ENCODE data around the gene SDCCAG8.

The SDCCAG8 gene

DNA sequence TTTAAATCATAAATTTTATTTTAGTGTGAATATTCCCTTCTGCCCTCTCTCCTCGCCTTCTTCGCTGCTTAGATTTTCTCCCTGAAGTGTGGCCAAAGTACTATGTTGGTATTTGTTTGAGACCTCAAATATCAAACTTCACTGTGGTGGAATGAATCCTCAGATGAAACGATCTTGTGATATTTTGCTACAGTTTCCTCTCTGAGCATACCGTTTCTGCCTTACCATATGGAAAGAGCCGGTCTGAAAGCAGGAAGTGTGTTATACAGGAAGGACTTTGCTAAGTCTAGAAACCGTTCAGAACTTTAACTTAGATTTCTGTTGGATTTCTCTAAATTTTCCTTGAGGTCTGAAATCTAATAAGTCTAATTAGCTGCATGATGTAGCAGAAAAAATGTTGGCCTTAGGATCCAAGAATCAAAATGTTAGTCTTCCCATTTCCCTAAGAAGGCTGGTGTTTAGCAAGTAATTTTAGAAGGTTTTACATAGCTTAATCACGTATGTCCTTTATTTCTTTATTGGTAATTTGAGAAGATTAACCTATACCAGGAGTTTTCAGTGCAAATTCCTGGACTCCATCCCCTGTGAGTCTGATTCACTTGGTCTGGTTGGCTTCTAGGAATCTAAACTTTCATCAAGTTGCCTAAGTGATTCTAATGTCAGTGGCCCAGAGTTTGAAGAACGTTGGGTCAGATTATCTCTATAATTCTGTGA is 30.7 kb downstream of the SDCCAG8 start:
- DNase-seq: peak; percentile 60

DNA sequence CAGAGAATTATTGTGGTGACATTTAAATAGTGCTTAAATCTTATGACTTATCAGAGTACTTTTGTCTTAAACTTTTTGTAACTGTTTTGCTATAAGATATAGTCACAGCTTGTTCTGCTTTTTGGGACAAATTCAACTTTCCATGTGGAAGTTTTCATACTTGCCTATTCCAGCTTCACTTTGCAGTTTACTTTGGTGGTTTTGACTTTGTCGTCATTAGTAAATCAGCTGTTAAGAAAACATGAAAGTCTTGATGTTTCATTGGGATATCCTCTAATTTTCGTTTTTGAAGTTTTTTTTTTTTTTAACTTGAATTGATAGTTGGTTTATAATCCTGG is 31.3 kb downstream of the SDCCAG8 start:
- DNase-seq: no peak

DNA sequence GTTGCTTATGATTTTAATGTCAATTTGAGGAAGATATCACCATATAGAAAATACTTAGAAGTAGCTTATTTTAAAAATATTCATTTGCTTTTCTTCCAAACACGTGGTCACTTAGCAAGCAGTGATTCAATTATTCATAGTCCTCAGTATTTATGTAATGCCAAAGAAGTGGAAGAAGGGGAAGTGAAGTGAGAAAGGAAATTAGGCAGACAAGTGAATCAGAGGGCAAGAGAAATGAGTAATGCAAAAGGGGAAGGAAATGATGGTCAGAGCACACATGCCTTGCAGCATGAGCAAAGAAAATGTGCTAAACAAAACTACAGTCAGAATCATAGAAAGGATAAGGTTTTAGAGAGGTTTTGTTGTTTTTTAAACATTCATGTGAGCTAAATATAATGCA is 31.8 kb downstream of the SDCCAG8 start:
- peak; percentile 88 for DNase-seq

DNA sequence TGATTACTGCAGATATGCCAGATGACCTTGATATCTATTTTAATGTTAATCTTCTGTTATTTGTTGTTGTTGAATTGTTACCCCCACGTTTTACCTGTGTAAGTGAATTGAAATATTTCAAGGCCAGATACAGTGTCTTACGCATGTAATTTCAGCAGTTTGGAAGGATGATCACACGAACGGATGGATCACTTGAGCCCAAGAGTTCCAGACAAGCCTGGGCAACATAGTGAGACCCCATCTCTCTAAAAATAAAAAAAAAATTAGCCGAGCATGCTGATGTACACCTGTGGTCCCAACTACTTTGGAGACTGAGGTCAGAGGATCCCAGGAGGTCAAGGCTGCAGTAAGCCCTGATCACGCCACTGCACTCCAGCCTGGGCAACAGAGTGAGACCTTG is 32.2 kb downstream of the SDCCAG8 start:
- DNase-seq: no peak

DNA sequence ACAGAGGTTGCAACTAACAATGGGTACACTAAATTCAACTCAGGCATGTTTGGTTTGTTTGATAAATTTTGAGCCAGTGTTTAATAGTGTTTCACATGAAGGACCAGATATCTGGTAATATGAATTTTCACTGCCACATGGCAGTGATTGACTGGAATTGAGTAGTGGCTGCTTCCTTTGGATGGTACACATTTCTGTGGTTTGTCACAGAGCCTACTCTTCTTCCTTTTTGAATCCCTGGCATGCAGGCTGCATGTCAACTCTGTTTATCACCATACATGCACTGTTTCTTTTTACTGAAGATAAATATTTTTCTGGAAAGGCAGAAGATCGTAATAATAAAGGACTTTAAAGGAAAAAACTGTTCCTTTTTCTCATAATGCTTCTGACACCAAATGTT is 35.5 kb downstream of the SDCCAG8 start:
- no peak for DNase-seq

DNA sequence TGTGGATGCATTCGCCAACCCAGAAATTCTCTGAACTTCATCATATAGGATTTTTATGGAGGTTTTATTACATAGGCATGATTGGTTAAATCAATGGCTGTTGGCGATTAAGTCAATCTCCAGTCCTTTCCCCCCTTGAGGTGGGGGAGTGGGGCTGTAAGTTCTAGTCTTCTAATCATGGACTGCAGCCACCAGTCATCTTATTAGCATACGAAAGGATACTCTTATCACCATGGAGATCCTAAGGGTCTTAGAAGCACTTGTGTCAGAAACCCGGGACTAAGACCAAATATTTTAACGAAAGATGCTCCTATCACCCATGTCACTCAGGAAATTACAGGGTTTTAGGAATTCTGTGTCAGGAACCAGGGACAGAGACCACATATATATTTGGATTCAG is 36.3 kb downstream of the SDCCAG8 start:
- DNase-seq: no peak

DNA sequence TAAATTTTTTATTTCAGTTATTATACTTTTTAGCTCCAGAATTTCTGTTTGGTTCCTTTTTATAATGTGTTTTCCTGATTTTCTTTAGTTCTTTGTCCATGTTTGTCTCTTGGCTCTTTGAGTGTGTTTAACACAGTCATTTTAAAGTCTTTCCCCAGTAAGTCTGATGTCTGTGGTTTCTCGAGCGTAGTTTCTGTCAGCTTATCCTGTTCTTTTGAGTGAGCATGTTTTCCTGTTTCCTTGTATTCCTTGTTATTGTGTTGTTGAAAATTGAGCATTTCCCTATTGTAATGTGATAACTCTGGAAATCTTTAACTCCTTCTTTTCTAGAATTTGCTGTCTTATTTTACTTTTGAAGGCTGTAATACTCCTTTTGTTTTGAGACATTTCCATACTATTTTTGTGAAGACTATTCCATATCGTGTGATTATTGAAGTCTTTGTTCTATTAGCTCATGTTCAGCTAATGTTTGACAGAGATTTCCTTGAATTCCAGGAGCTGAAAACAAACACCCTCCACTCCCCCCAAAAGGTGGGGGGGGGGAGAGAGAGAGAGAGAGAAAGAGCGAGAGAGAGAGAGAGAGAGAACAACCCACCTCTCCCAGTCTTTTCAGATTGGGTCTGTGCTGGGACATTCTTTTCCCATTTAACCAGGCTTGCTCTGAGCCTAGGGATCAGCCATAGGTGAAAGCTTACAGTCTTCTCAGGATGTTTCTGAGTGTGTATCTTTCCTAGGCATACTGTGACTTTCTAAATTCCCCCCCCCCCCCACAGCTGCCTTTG is 38.3 kb downstream of the SDCCAG8 start:
- peak; percentile 4 for DNase-seq

DNA sequence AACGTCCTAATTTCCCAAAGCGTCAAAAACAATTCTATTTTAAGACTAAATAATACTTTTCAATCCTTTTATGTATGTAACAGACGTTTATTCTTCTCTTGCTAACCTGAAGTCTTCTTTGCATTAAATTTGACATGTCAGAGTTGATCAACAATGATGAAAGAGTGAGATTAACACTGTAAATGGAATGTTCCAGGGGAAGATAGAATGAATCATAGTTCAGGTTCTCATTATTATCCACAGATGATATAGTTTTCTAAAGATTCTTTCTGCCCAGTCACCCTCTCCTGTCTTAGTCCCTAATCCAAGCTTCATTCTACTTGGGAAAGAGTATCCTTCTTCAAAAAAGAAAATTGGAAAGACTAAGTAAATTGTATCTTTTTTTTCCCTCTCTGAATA is 38.9 kb downstream of the SDCCAG8 start:
- DNase-seq: peak; percentile 82

DNA sequence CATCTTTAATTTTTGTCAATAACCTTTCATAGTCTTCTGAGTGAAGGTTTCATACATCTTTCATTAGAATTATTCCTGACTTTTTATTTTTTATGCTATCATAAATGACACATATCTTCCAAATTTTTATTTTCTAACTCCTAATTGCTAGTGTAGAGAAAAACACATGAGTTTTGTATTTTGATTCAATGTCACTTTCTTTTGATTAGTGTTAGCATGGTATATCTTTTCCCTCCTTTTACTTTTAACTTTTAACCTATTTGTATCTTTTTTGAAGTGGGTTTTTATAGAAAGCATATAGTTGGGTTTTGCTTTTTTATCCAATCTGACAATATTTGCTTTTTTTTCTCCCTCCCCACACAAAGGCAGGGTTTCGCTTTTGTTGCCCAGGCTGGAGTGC is 43.2 kb downstream of the SDCCAG8 start:
- no peak for DNase-seq

DNA sequence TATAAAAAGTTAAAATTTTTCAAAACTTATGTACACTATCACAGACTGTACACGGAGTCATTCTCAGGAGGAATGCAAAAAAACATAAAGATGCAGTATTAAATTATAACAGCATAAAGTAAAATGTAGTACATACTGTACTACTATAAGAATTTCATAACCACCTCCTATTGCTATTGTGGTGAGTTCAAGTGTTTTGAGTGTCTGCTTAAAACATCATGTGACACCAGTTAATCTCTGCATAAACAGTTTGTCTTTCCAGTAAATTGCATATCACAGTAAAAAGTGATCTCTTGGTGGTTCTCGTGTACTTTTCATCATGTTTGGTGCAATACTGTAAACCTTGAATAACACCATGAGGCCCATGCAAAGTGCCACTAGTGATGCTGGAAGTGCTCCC is 45.2 kb downstream of the SDCCAG8 start:
- DNase-seq: no peak

DNA sequence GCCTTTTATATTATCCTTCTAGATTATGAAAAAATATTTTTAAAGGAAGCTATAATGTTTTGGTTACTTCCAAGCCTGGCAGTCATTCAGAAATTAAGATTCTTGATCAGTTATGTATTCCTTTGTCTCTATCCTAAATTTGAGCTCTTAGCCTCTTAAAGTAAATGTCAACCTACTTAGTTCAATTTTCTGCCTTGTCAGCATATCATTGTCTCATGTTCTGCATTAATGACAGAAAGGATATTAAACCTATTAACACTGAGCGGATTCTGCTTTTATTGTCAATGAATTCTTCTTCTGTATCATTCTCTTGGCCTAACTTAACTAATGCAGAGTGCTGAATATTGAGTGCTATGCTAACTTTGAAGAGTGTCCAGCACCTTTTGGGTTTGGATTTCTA is 56.0 kb downstream of the SDCCAG8 start:
- DNase-seq: no peak

DNA sequence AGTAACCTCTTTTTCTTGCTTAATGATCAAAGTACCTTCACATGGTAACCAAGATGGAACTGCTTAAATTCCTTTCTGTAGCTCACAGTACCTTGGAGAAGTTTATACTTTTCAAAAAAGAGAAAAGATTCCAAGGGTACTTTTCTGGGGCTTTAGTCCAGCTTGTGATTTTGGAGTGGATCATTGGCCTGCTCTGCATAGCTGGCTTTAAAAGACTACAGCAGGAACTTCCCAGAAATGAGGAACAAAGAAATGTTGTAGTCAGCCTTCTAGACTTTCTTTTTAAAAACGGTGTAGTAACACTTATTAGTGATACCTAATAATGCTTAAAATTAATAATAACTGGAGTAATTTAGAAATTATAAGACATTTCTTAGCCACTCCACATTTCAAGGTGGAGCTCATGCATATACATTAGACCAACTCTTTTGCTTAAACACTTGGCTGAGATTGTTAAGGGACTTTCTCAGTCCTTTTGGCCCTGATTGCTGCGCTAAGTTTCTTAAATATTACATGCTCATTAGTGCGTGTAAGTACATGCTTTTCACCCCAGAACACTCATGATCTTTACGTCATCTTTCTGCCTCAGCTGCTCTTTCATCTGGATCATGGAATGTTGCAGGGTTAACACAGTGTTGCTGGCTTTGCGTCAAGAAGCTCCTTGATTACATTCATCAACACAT is 57.3 kb downstream of the SDCCAG8 start:
- no peak for DNase-seq

DNA sequence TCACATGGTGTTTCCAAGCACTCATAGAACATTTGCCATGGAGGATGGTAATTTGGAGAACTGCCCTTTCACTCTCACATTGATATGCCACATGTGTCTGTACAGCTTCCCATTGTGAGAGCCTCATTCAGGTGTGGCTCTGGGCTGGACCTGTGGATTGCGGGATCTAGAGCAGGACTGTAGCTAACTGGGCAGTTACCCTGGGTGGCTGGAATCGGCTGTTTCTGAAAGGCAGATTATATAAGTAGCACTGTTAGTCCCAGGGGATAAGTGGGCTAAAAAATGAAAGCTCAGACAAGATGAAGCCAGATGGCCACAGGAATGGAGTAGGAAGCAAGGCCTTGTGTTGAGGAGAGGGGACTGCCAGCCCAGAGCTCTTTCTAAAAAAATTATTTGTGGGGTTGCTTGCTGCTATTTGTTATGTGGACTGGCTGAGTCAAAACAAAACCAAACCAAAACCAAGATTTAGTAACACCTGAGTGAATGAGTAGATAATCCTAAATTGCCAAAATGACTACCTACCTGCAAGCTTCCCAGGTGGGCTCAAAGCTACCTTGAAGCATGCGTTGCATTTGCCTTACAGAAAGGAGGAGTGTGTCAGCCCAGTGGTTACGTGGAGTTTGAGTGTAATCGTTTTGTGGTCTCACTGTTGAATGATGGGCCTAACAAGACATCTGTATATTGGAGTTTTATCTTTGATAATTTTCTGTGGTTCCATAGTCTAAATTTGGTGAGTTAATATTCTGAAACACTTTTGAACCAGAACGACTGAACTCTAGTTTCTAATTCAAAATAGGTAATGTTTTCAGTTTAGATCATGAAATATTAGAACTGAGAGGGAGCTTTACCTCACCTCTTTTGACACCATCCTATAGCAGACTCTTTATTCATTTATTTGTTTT is 58.0 kb downstream of the SDCCAG8 start:
- no peak for DNase-seq

DNA sequence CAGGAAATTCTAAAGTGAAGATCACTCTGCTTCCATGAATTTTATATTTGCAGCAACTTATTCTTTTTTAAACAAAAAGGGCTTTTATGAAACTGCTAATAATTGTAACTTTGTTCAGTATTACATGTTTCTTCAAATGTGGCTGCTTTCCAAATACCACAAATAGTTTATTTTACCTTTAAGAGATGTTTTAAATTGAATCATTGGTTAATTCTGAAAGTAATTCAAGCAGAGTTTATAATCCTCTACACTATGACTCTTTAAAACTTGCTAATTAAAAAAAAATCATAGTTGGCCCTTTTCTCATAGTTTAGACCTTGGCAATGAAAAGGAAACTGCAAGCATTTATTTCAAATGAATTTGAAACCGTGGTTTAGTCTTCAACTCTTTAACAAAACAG is 59.6 kb downstream of the SDCCAG8 start:
- peak; percentile 10 for DNase-seq

DNA sequence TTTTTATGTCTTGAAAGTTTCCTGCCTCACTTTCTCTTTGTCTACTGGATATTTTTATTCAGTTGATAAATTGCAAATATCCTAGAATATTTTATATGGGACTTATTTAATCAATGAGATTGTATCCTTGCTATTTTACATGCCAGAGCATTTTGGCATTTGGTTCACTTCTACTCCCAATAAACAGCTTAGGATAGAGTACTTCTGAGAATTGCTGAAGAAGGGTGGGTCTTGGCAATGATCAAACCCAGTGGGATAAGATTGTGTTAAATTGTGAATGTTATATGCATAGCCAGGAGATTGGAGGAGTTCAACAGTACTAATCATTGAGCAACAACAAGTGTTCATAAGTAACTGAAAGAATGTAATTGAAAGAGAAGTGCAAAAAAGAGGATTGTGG is 60.1 kb downstream of the SDCCAG8 start:
- DNase-seq: no peak

DNA sequence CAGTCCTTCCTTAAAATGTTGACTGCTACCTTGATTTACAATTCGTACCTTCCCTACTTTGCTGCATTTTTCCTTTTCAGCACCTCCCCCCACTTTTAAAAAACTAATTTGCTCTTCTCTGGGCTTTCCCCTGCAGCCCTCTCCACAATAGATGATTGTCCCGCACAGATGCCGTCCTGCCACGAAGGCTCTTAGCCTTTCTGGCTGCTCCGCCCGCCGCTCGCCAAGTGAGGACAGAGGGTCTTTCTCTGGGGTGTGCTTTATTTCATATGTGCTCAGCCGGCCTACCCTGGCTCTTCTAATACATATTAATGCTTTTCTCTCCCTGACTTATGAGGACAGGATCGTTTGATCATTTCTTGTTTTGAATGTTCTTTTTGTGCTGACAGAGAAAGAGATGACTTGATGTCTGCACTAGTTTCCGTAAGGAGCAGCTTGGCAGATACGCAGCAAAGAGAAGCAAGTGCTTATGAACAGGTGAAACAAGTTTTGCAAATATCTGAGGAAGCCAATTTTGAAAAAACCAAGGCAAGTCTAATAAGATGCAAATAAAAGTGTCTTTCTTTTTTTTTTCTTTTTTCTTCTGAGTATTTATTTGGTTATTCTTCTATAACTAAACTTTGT is 60.6 kb downstream of the SDCCAG8 start:
- no peak for DNase-seq

DNA sequence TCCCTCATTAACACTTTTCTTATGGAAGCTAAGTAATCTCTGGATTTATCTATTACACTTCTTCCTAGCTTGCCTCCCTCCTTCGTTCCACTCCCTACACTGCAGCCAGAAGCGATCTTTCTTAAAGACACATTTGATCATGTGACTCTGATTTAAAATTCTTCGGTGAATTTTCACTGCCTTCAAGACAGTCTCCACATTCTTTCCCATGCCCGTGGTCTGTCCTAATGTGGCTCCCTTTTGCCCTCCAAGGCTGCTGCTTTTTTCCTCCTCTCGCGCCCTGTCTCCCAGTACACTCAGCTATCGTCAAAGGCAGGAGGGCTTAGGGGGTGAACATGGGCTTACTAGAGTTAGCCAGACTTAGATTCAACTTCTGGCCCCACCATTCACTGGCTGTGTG is 64.4 kb downstream of the SDCCAG8 start:
- no peak for DNase-seq

DNA sequence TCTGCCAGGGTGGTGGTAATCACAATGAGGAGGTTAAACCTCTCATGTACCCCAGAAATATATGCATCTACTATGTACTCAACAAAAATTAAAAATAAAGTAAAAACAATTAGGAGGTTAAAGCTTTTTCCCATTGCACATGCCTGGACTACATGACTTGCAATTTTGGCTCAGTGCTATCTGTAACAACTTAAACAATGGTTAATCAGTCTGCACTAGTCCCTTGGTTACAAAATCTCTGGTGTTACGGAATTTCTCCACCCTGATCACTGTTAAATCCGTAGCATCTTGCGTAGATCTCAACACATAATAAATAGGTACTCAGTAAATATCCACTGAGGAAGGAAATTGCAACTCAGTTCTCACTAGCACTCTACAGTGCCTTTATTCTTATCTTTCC is 66.5 kb downstream of the SDCCAG8 start:
- DNase-seq: no peak

DNA sequence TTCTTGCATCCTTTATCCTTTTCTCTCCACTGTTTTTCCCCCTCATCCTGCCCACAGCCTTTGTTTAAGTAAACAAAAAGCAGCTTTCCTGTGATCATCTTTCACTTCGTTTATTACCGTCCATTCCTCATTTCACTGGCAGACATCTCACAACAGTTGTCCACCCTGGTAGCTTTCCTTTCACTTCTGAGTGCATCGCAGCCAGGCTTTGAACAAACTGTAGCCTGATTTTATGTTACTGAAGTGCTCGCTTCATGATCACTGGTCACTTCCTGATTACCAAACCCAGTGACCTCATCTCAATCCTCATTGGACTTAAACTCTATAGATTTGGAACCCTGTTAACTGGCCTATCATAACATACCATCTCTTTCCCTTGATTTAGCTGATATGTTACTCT is 67.7 kb downstream of the SDCCAG8 start:
- no peak for DNase-seq

DNA sequence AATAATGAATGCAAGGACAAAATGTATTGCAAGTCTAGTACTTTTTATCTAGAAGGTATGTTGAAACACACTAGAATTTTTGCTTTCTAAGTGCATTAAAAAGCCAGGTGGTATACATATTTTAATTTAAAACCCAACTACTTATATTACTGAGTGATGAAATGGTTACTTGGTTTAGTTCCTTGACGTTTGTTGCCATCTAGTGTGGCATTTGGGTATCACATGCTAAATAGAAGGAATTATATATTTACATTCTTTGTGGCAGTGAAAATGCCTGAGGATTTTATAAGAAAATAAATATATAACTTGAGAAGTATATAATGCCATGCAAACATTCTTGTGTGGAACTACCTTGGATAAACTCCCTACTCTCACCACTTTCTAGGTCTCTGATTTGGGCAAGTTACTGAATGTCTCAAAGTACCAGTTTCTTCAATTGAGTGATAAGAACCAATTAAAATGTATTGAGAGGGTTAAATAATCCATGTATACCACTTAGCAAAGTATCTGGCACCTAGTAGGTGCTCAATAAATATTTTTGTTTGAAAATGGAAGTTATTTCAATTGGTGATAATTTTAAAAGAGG is 69.6 kb downstream of the SDCCAG8 start:
- DNase-seq: peak; percentile 72

DNA sequence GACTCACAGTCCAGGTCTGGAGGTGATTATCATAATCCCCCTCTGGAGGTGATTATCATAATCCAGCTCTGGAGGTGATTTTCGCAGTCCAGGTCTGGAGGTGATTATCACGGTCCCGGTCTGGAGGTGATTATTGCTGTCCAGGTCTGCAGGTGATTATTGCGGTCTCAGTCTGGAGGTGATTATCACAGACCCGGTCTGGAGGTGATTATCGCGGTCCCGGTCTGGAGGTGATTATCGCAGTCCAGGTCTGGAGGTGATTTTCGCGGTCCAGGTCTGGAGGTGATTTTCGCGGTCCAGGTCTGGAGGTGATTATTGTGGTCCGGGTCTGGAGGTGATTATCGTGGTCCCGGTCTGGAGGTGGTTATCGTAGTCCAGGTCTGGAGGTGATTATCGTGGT is 76.6 kb downstream of the SDCCAG8 start:
- DNase-seq: no peak

DNA sequence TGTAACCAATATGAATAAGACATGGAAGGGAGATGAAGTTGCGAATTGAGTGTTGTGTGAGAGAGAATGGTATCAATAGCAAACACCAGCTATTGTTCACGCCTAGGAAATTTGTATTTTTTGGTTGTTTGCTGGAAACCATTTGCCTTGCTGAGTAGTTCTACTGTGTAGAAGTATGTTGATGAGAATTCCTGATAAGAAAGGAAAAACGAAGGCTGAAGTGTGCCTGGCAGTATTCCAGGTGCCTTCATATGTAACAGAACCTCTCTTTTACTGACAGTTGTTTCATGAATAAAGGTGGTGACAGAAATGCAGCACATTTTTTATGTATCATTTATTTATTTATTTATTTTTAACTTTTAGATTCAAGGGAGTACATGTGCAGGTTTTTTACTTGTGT is 79.5 kb downstream of the SDCCAG8 start:
- no peak for DNase-seq

All from fibroblast of skin of abdomen (primary cell).